ENCODE measurements around the gene SIGLEC8. TPM values are rescaled to one million over a fixed set of nuclear protein-coding genes. Genes with fewer than 3 reads are reported as not detected.

The SIGLEC8 gene
- total RNA-seq, 1 experiment from 2014 or later = not detected

- Mint-ChIP-seq H3K27ac (no peak overlapping the region), H3K4me3 (no peak overlapping the region), H3K4me1 (no peaks in the 10 kb centered on the region), H3K27me3 (ENCODE audit: low read depth) (peaks cover 23% of the 10 kb centered on the region), H3K36me3 (no peaks in the 10 kb centered on the region), H3K9me3 (peaks cover 8% of the 10 kb centered on the region)
- ChIA-PET CTCF (interaction anchor here (0.6 to 3.4 kb wide), 5 partner anchors 17 to 180 kb away, joined by 3 to 18 read pairs (median 4); no protein-coding TSS in a partner anchor), POLR2A (interaction anchor here (0.6 kb wide), 1 partner anchor 1144 kb away, joined by 3 read pairs; no protein-coding TSS in a partner anchor)
- ATAC-seq (no peak), DNase-seq (ENCODE audit: low spot score) (no peak)
- TF ChIP-seq ATF6 (CRISPR knock-in tag; IDR thresholded peaks at IDR 0.05) (no peak), ZNF396 (CRISPR knock-in tag; IDR thresholded peaks at IDR 0.05; ENCODE audit: borderline replicate concordance) (no peak), ZNF281 (CRISPR knock-in tag; IDR thresholded peaks at IDR 0.05) (no peak), ELF4 (CRISPR knock-in tag; IDR thresholded peaks at IDR 0.05; ENCODE audit: low read depth) (no peak), CTCF (IDR thresholded peaks at IDR 0.05) (no peak), ETV6 (CRISPR knock-in tag; IDR thresholded peaks at IDR 0.05) (no peak), NR2C2 (CRISPR knock-in tag; IDR thresholded peaks at IDR 0.05) (no peak), USF1 (CRISPR knock-in tag; IDR thresholded peaks at IDR 0.05) (no peak), NFATC4 (CRISPR knock-in tag; IDR thresholded peaks at IDR 0.05) (no peak)
Observed at GRCh38 chr19:51479531-51480331, 21.5 kb upstream of the SIGLEC8 start.

- H3K27me3 Mint-ChIP-seq (ENCODE audit: low read depth) = peaks cover 23% of the 10 kb centered on the region
- H3K27ac Mint-ChIP-seq = no peak within 1 kb of the TSS
- ATAC-seq = no peak
- CTCF ChIA-PET = interaction anchor here (0.6 to 1.0 kb wide), 4 partner anchors 42 to 180 kb away, joined by 3 read pairs; no protein-coding TSS in a partner anchor
- no peak for DNase-seq (ENCODE audit: low spot score)
- POLR2A ChIA-PET = no interaction called here
- H3K9me3 Mint-ChIP-seq = peaks cover 6% of the 10 kb centered on the region
- no peak within 1 kb of the TSS for H3K4me3 Mint-ChIP-seq
- no peaks in the 10 kb centered on the region for H3K4me1 Mint-ChIP-seq
- H3K36me3 Mint-ChIP-seq = no peaks in the 10 kb centered on the region
- TF ChIP-seq ZNF281 (CRISPR knock-in tag; IDR thresholded peaks at IDR 0.05) (no peak), ZNF423 (CRISPR knock-in tag; IDR thresholded peaks at IDR 0.05) (no peak), STAT6 (CRISPR knock-in tag; conservative IDR thresholded peaks at IDR 0.05; ENCODE audit: low read depth) (no peak), NR1H2 (CRISPR knock-in tag; IDR thresholded peaks at IDR 0.05) (no peak), CDX4 (CRISPR knock-in tag; IDR thresholded peaks at IDR 0.05; ENCODE audit: borderline replicate concordance) (no peak), NR2C2 (CRISPR knock-in tag; IDR thresholded peaks at IDR 0.05) (no peak)
Observed at GRCh38 chr19:51478381-51479234, 20.4 kb upstream of the SIGLEC8 start, which contains the start of gene CEACAM18. CEACAM18 (plus strand) TSS chr19:51478539.

Data from WTC11 (cell line).